Subcutaneous adipose tissue (tissue), 4 donors: Measurements from ENCODE around the gene IRX5. TPM values are rescaled to one million over a fixed set of nuclear protein-coding genes. Genes with fewer than 3 reads are reported as not detected.

Source experiments
- total RNA-seq, 4 donors: library from RNA; depleted of rRNA; stranded (reverse); fragments of >200 nt; gene quantifications; one replicate each; pipeline ENCODE4 v1.1.0, GENCODE V29; 2016
- TF ChIP-seq, protein P1 (sequence below): fragments of 450-650 bp; IDR thresholded peaks from one replicate; pipeline ENCODE4 v1.5.1; 2016; ENCODE audit warnings: low read depth, mild to moderate bottlenecking, control low read depth, antibody characterized with exemption, moderate library complexity

Gene IRX5
- total RNA-seq, 4 donors from 2014 or later, result 0.65 to 6.8 (median 4.8) TPM

DNA sequence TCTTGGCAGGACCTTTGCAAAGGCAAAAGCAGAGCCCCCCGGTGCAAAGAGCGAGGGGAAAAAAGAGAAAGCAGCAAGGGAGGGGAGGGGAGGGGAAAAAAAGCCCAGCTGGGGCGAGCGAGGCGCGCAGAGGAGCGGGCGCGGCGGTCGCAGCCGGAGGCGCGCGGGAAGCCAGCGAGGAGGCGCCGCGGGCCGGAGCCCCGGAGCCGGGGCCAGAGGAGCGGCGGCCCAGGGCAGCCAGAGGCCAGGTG lies 129 bp downstream of the IRX5 start:
- TF ChIP-seq, protein P1, sequence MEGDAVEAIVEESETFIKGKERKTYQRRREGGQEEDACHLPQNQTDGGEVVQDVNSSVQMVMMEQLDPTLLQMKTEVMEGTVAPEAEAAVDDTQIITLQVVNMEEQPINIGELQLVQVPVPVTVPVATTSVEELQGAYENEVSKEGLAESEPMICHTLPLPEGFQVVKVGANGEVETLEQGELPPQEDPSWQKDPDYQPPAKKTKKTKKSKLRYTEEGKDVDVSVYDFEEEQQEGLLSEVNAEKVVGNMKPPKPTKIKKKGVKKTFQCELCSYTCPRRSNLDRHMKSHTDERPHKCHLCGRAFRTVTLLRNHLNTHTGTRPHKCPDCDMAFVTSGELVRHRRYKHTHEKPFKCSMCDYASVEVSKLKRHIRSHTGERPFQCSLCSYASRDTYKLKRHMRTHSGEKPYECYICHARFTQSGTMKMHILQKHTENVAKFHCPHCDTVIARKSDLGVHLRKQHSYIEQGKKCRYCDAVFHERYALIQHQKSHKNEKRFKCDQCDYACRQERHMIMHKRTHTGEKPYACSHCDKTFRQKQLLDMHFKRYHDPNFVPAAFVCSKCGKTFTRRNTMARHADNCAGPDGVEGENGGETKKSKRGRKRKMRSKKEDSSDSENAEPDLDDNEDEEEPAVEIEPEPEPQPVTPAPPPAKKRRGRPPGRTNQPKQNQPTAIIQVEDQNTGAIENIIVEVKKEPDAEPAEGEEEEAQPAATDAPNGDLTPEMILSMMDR, result no peak

DNA sequence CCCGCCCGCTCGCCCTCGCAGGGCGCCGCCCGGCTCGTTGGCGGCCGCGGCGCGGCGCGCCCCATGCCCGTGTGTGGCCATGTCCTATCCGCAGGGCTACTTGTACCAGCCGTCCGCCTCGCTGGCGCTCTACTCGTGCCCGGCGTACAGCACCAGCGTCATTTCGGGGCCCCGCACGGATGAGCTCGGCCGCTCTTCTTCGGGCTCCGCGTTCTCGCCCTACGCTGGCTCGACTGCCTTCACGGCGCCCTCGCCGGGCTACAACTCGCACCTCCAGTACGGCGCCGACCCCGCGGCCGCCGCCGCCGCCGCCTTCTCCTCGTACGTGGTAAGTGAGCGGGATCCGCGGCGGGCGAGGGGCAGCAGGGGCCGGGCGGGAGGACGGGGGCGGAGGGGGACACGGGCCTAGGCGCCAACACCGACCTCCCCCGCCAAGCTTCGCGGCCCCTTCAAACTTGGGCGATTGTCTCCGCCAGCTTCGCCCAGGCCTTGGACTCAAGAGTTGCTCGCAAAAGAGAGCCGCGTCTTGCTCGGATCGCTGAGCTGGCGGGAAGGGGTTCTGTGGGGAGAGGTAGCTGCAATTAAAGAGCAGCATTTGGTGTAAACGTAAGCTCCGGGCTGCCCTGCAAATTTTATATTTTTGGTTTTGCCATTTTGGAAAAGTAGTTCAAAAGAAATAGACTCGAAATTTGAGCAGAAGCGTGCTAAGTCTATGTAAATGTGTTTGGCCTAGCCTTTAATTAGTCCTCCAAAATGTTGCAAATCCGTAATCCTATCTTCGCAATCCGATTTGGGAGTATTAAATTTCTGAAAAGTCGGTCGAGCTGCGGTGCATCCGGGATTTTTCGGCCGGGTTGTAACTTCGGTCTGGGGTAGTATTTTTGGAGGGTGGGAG lies 702 bp downstream of the IRX5 start:
- TF ChIP-seq, protein P1, result no peak

DNA sequence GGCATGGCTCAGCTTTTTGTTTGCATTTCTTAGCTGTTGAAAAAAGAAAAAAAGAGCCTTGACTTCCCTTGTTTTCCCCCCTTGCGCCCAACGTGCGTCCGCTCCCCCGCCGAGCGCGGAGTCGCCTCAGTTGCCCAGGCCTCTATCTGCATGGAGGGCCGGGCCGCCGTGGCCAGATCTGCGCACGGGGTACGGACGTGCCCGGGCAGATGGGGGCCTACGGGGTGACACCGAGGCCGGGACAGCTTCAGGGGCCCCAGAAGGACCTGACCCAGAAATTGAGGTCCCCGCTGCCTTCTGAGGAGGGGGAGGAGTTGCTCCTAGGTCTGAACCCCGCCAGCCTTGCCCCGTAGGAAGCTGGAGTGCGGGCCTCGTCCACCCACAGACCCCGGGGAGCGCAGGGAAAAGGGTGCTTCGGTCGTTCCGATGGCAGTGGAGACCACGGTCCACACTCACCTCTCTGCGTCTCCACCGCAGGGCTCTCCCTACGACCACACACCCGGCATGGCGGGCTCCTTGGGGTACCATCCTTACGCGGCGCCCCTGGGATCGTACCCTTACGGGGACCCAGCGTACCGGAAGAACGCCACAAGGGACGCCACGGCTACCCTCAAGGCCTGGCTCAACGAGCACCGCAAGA lies 1.5 kb downstream of the IRX5 start:
- TF ChIP-seq, protein P1, result no peak

DNA sequence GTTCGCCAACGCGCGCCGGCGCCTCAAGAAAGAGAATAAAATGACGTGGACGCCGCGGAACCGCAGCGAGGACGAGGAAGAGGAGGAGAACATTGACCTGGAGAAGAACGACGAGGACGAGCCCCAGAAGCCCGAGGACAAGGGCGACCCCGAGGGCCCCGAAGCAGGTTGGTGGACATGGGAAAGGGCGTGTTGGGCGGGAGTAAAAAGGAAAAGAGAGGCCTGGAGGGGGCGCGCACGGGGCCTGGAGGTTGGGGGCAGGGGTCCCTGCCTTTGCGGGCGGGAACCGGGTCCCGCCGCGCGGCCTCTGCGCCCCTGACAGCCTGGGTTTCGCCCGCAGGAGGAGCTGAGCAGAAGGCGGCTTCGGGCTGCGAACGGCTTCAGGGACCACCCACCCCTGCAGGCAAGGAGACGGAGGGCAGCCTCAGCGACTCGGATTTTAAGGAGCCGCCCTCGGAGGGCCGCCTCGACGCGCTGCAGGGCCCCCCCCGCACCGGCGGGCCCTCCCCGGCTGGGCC lies 2.1 kb downstream of the IRX5 start:
- TF ChIP-seq, protein P1, result no peak

DNA sequence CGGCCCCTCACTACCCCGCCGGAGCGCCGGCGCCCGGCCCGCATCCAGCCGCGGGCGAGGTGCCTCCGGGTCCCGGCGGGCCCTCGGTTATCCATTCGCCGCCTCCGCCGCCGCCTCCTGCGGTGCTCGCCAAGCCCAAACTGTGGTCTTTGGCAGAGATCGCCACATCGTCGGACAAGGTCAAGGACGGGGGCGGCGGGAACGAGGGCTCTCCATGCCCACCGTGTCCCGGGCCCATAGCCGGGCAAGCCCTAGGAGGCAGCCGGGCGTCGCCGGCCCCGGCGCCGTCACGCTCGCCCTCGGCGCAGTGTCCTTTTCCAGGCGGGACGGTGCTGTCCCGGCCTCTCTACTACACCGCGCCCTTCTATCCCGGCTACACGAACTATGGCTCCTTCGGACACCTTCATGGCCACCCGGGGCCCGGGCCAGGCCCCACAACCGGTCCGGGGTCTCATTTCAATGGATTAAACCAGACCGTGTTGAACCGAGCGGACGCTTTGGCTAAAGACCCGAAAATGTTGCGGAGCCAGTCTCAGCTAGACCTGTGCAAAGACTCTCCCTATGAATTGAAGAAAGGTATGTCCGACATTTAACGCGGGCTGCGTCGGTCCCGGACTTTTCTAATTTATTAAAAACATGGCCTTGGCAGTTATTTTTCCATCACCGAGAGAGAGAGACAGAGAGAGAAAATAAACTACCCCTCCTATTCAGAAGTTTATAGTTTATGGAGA lies 2.8 kb downstream of the IRX5 start:
- TF ChIP-seq, protein P1, result no peak

DNA sequence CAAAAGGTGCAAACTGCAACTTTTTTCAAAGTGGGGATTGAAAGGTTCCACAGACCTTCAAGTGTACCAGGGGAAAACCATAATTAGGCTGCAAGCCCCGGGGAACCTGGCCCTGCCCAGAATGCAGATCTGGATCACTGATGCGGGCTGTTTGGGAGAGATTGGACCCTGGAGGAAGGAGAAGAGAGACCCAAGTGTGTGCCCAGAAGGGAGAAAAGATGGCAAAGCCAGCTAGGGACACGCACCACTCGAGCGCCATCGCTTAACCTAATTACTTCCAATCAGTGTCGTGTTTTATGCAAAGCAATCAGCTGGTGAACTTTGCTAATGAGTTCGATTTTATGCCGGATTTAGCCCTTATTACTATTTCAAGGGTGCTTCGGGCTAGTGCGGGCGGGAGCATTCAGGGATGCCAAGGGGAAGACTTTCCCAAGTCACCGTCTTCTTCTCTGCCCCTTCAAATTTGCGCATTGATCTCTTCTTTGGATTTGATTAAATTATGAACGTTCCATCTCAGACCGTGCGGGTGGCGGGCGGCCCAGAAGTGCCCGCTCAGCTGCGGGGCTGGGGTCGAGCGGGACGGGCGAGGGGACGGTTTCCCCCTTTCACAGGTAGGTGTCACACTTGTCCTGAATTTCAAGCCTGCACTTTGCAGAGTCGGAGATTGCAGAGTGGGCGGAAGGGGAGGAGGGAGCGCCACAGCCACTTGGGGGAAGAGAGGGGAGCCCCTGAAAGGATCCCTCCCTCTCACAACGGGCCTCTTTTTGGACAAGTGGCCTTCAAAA lies 4.0 kb downstream of the IRX5 start:
- TF ChIP-seq, protein P1, result no peak
